ENCODE data around the gene CACNA2D4.

CACNA2D4 gene

DNA sequence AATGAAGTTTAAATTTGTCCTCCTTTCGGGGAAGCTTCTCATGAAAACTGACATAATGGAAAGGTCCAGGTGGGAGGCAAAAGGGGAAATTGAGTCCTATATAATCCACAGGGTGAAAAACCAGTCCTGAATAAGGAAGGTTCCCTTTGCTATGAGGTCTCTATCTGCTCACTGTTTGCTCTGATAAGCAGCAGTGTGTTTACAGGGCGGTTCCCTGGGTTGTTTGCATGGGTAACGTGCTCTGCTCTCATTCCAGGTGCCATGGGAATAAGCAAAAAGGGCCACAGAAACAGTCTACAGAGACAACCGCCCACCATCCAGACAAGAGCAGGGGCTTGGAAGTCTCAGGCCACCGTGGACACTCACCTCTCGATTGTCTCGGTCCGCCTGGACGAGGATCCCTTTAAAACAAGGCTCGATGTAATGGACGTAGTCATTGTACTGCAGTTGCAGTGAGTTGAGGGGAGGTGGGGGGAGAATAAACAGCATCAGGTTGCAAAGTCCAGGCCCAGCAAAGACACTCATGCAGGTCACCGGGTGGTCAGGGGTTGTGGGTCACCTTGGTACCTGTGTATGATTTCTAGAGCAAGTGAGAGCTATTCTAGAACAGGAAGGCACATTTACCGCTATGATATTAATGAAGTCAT, 32.7 kb downstream of the CACNA2D4 start:
- H3K36me3 ChIP-seq (ENCODE audit: control insufficient read depth, insufficient read depth, low read length) = no peaks in the 10 kb centered on the region
- no peaks in the 10 kb centered on the region for H3K9me3 ChIP-seq (ENCODE audit: control insufficient read depth, low read length)
- H3K27ac ChIP-seq (ENCODE audit: insufficient read depth, low read length, poor library complexity, severe bottlenecking) = no peak overlapping the region
- no peaks in the 10 kb centered on the region for H3K27me3 ChIP-seq (replicated peaks; ENCODE audit: control insufficient read depth, insufficient read depth, low read length, poor library complexity, severe bottlenecking)
- no peak for DNase-seq
- H3K4me1 ChIP-seq (ENCODE audit: control insufficient read depth, insufficient read depth, low read length, poor library complexity, severe bottlenecking) = no peaks in the 10 kb centered on the region
- H3K4me3 ChIP-seq (ENCODE audit: insufficient read depth, low read depth, low read length, poor library complexity, severe bottlenecking) = no peak overlapping the region

DNA sequence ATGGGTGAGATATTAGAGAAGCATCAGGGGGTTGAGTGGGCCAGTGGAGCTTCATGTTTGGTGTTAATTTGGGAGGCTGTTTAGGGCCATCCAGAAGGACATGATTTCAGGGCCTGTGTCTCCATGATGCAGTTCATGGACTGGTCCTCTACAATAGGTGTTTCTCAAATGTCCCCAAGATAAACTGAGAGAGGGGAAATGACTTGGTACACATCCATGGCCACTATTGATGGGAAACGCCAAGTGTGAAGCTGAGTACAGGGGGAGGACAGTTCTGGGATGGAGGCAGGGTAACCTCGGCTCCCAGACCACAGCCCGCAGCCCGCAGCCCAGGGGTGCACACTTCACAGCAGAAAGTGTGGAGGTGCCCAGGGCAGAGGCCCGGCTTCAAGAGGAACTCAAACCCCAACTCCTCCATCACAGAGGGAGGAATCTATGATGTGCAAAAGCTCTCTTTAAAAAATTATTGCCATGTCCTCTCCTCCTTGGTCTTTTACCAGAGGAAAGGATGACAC, 33.3 kb downstream of the CACNA2D4 start:
- Histone ChIP-seq H3K27me3 (replicated peaks; ENCODE audit: control insufficient read depth, insufficient read depth, low read length, poor library complexity, severe bottlenecking) (no peaks in the 10 kb centered on the region), H3K9me3 (ENCODE audit: control insufficient read depth, low read length) (no peaks in the 10 kb centered on the region), H3K4me1 (ENCODE audit: control insufficient read depth, insufficient read depth, low read length, poor library complexity, severe bottlenecking) (no peaks in the 10 kb centered on the region), H3K36me3 (ENCODE audit: control insufficient read depth, insufficient read depth, low read length) (no peaks in the 10 kb centered on the region), H3K4me3 (ENCODE audit: insufficient read depth, low read depth, low read length, poor library complexity, severe bottlenecking) (no peak overlapping the region), H3K27ac (ENCODE audit: insufficient read depth, low read length, poor library complexity, severe bottlenecking) (no peak overlapping the region)
- no peak for DNase-seq

DNA sequence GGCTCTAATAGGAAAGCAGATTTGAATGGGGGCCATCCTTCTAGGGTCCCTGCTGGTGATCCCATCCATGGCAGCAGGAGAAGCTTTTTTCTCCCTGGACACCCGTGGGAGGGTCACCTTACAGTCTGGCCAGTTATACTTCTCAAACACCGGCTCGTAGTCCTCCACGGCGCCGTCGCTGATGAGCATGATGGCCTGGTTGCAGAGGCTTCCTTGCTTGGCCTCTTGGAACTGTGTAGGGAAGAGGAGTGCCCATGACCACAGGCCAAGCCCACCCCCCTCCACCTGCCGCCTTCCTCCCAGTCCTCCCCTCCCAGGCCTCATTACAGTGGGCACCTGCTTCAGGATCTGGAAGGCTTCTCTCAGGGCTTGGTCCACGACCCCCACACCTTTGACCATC, 33.8 kb downstream of the CACNA2D4 start:
- H3K9me3 ChIP-seq (ENCODE audit: control insufficient read depth, low read length) = no peaks in the 10 kb centered on the region
- no peak overlapping the region for H3K4me3 ChIP-seq (ENCODE audit: insufficient read depth, low read depth, low read length, poor library complexity, severe bottlenecking)
- no peaks in the 10 kb centered on the region for H3K4me1 ChIP-seq (ENCODE audit: control insufficient read depth, insufficient read depth, low read length, poor library complexity, severe bottlenecking)
- DNase-seq = no peak
- H3K27ac ChIP-seq (ENCODE audit: insufficient read depth, low read length, poor library complexity, severe bottlenecking) = no peak overlapping the region
- H3K27me3 ChIP-seq (replicated peaks; ENCODE audit: control insufficient read depth, insufficient read depth, low read length, poor library complexity, severe bottlenecking) = no peaks in the 10 kb centered on the region
- H3K36me3 ChIP-seq (ENCODE audit: control insufficient read depth, insufficient read depth, low read length) = no peaks in the 10 kb centered on the region

DNA sequence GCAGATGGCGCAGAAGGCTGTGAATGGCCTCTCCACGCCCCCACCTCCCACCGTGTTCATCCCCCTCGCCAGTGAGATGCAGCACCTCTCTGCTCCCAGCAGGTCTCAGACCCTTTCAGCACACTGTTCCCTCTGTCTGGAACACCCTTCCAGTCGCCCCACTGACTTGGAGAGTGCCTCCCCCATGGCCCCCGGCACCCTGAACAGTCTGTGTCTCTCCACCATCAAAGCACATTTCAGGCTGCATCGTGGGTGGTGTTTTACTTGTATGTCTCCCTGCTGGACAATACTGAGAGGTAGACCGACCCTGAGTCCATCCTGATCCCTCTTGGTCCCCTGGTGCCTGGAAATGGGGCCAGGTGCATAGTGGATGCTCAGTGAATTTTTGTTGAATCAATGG, 34.9 kb downstream of the CACNA2D4 start:
- Histone ChIP-seq H3K4me1 (ENCODE audit: control insufficient read depth, insufficient read depth, low read length, poor library complexity, severe bottlenecking) (no peaks in the 10 kb centered on the region), H3K4me3 (ENCODE audit: insufficient read depth, low read depth, low read length, poor library complexity, severe bottlenecking) (no peak overlapping the region), H3K27ac (ENCODE audit: insufficient read depth, low read length, poor library complexity, severe bottlenecking) (no peak overlapping the region), H3K36me3 (ENCODE audit: control insufficient read depth, insufficient read depth, low read length) (no peaks in the 10 kb centered on the region), H3K9me3 (ENCODE audit: control insufficient read depth, low read length) (no peaks in the 10 kb centered on the region), H3K27me3 (replicated peaks; ENCODE audit: control insufficient read depth, insufficient read depth, low read length, poor library complexity, severe bottlenecking) (no peaks in the 10 kb centered on the region)
- DNase-seq = no peak

DNA sequence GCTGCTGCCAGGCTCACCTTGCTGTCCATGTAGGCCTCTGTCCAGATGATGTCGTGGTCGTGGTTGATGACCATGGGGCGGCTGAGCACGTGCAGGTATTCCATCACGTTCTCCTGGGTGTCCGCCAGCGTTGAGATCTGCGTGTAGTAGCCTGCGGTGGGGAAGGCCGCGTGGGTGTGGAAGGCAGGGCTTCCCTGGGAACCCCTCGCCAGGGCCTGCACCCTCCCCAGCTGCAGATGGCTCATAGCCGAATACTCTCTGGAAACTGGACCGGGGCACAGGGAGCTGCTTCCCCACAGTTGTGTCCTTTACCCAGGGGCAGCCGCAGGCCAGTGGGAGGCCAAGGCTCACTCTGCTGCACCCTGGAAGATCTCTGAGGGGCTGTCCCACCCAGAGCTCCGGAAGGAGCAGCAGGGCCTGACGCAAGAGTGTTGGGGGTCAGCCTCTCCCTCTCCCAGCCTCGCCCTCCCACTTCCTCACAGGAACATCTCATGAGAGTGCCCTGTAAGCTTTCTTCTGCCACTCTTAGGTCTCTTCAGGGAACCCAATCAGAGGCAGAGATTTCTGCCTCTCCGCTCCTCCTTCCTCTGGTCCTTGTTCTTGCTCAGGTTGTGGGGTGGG, 35.5 kb downstream of the CACNA2D4 start:
- no peaks in the 10 kb centered on the region for H3K27me3 ChIP-seq (replicated peaks; ENCODE audit: control insufficient read depth, insufficient read depth, low read length, poor library complexity, severe bottlenecking)

DNA sequence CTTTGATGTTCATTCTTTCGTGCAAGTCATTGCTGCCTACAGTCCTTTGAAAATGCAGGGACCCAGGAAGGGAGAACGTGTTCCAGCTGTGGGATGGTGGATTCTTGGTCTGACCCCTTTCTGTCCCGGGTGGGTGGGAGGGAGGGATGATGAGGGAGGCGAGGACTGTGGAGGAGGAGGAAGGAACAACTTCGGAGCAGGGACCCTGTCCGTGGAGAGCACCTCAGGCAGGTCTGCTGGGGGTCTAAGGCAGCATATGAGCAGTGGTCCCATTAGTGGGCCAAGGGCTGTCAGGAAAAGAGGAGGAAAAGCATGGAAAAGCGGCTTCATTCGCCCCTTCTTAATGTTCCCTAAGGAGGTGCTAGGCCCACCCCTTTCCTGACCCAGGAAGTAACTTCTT, 36.0 kb downstream of the CACNA2D4 start:
- H3K27ac ChIP-seq (ENCODE audit: insufficient read depth, low read length, poor library complexity, severe bottlenecking) = no peak overlapping the region
- H3K36me3 ChIP-seq (ENCODE audit: control insufficient read depth, insufficient read depth, low read length) = no peaks in the 10 kb centered on the region
- no peaks in the 10 kb centered on the region for H3K27me3 ChIP-seq (replicated peaks; ENCODE audit: control insufficient read depth, insufficient read depth, low read length, poor library complexity, severe bottlenecking)
- DNase-seq = no peak
- H3K9me3 ChIP-seq (ENCODE audit: control insufficient read depth, low read length) = no peaks in the 10 kb centered on the region
- H3K4me1 ChIP-seq (ENCODE audit: control insufficient read depth, insufficient read depth, low read length, poor library complexity, severe bottlenecking) = no peaks in the 10 kb centered on the region
- H3K4me3 ChIP-seq (ENCODE audit: insufficient read depth, low read depth, low read length, poor library complexity, severe bottlenecking) = no peak overlapping the region

More for the DNA sequence above, 35.5 kb downstream of the CACNA2D4 start:
- no peaks in the 10 kb centered on the region for H3K36me3 ChIP-seq (ENCODE audit: control insufficient read depth, insufficient read depth, low read length)
- H3K4me3 ChIP-seq (ENCODE audit: insufficient read depth, low read depth, low read length, poor library complexity, severe bottlenecking) = no peak overlapping the region
- no peaks in the 10 kb centered on the region for H3K4me1 ChIP-seq (ENCODE audit: control insufficient read depth, insufficient read depth, low read length, poor library complexity, severe bottlenecking)
- no peak for DNase-seq
- no peak overlapping the region for H3K27ac ChIP-seq (ENCODE audit: insufficient read depth, low read length, poor library complexity, severe bottlenecking)
- H3K9me3 ChIP-seq (ENCODE audit: control insufficient read depth, low read length) = no peaks in the 10 kb centered on the region

DNA sequence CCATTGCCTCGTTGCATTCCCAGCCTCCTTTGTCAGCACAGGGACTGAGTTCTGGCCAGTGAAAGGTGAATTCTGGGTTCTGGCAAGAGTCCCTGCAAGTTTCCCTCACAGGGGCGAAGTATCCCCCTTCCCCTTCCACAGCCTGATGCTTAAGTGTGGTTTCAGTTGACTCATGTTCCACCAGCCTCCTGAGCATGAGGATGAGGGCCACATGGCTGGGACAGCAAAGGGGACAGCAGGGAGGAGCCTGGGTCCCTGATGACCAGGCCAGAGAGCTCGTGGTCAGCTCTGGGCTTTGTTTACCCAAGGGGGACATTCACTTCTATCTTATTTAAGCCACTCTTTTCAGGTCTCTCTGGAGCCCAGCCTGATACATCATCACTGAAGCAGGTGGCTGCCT, 36.5 kb downstream of the CACNA2D4 start:
- Histone ChIP-seq H3K36me3 (ENCODE audit: control insufficient read depth, insufficient read depth, low read length) (no peaks in the 10 kb centered on the region), H3K4me1 (ENCODE audit: control insufficient read depth, insufficient read depth, low read length, poor library complexity, severe bottlenecking) (no peaks in the 10 kb centered on the region), H3K27me3 (replicated peaks; ENCODE audit: control insufficient read depth, insufficient read depth, low read length, poor library complexity, severe bottlenecking) (no peaks in the 10 kb centered on the region), H3K4me3 (ENCODE audit: insufficient read depth, low read depth, low read length, poor library complexity, severe bottlenecking) (no peak overlapping the region), H3K27ac (ENCODE audit: insufficient read depth, low read length, poor library complexity, severe bottlenecking) (no peak overlapping the region), H3K9me3 (ENCODE audit: control insufficient read depth, low read length) (no peaks in the 10 kb centered on the region)
- no peak for DNase-seq

DNA sequence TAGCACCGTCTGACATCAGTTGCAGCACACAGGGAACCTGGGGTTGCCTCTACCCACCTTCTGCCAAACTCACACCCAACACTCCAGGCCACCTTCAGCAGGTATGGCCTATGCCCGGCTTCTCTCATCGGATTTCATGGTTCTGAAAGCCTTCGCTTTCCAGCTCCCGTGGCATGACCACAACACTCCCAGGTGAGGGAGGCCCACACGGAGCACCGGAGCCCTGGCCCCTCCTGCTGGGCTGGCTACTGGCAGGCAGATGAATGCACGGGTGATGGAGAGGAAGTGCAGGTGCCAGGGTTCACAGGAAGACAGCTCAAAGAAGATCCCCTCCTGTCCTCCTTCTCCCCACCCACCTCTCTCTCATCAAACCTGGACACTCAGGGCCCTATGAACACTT, 37.2 kb downstream of the CACNA2D4 start:
- no peak overlapping the region for H3K4me3 ChIP-seq (ENCODE audit: insufficient read depth, low read depth, low read length, poor library complexity, severe bottlenecking)
- DNase-seq = no peak
- H3K27me3 ChIP-seq (replicated peaks; ENCODE audit: control insufficient read depth, insufficient read depth, low read length, poor library complexity, severe bottlenecking) = no peaks in the 10 kb centered on the region
- H3K27ac ChIP-seq (ENCODE audit: insufficient read depth, low read length, poor library complexity, severe bottlenecking) = no peak overlapping the region
- no peaks in the 10 kb centered on the region for H3K4me1 ChIP-seq (ENCODE audit: control insufficient read depth, insufficient read depth, low read length, poor library complexity, severe bottlenecking)
- no peaks in the 10 kb centered on the region for H3K36me3 ChIP-seq (ENCODE audit: control insufficient read depth, insufficient read depth, low read length)
- no peaks in the 10 kb centered on the region for H3K9me3 ChIP-seq (ENCODE audit: control insufficient read depth, low read length)

DNA sequence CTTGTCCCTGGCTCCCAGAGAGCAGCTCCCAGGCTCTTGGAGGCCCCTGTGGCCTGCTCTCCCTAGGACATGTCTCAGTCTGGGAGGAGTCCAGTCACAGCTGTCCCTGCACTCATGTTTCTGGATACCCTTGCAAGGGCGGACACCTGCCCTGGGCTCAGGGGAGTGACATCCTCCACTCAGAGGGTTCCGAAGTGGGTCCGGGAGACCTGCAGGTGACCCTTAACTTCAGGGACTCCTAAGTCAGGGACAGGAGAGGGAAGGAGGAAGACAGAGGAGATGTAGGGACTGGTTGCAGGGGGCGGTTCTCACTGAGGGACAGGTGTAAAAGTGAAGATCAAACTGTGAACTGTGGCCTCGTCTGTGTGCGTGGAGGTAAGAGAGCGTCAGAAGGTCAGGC, 37.6 kb downstream of the CACNA2D4 start:
- H3K27me3 ChIP-seq (replicated peaks; ENCODE audit: control insufficient read depth, insufficient read depth, low read length, poor library complexity, severe bottlenecking) = no peaks in the 10 kb centered on the region

DNA sequence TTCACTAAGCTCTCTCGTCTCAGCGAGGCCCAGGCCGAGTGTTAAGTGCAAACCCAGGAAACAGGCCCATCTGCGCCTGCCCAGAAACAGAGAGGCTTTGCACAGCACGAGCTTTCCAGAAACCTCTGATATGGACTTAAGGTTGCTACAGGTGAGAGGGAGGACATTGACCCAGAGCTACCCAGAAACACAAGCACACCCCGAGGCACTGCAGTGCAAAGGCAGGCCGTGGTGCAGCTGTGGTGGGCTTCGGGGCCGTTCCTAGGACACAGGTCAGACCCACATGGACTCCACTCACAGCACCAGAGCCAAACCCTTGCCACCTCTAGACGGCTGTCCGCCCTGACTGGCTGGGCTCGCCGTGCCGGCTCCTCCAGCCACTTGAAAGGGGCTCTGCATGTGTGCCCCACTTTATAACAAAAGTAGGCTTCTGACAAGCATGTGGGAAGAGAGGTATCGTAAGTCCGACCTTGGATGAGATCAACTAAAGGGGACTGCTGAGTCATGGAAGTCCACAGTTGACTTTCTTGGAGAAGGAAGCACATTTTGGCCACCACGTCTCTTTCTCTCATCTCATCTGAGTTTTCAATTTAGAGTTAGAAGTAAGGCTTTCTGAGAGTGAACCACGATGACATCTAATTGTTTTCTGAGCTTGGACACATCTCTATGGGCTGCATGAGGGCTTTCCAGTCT, 38.2 kb downstream of the CACNA2D4 start:
- no peak for DNase-seq
- H3K4me1 ChIP-seq (ENCODE audit: control insufficient read depth, insufficient read depth, low read length, poor library complexity, severe bottlenecking) = no peaks in the 10 kb centered on the region
- H3K4me3 ChIP-seq (ENCODE audit: insufficient read depth, low read depth, low read length, poor library complexity, severe bottlenecking) = no peak overlapping the region
- H3K27me3 ChIP-seq (replicated peaks; ENCODE audit: control insufficient read depth, insufficient read depth, low read length, poor library complexity, severe bottlenecking) = no peaks in the 10 kb centered on the region
- no peaks in the 10 kb centered on the region for H3K9me3 ChIP-seq (ENCODE audit: control insufficient read depth, low read length)
- no peak overlapping the region for H3K27ac ChIP-seq (ENCODE audit: insufficient read depth, low read length, poor library complexity, severe bottlenecking)
- H3K36me3 ChIP-seq (ENCODE audit: control insufficient read depth, insufficient read depth, low read length) = no peaks in the 10 kb centered on the region

More for the DNA sequence above, 37.6 kb downstream of the CACNA2D4 start:
- no peak overlapping the region for H3K4me3 ChIP-seq (ENCODE audit: insufficient read depth, low read depth, low read length, poor library complexity, severe bottlenecking)
- H3K4me1 ChIP-seq (ENCODE audit: control insufficient read depth, insufficient read depth, low read length, poor library complexity, severe bottlenecking) = no peaks in the 10 kb centered on the region
- no peak for DNase-seq
- no peak overlapping the region for H3K27ac ChIP-seq (ENCODE audit: insufficient read depth, low read length, poor library complexity, severe bottlenecking)
- no peaks in the 10 kb centered on the region for H3K36me3 ChIP-seq (ENCODE audit: control insufficient read depth, insufficient read depth, low read length)
- H3K9me3 ChIP-seq (ENCODE audit: control insufficient read depth, low read length) = no peaks in the 10 kb centered on the region
